Right lung (tissue), 10 donors: ENCODE measurements around the gene CCDC32. TPM values are rescaled to one million over a fixed set of nuclear protein-coding genes. Genes with fewer than 3 reads are reported as not detected.
"Not testable (repeated sequence)": the region's sequence is repeated elsewhere in the genome, so short reads cannot be mapped to it uniquely, and the experiment has no call there.

ENCODE experiments used
- DNase-seq, 2 donors: peaks; one replicate each; pipeline ENCODE4 v3.0.0-alpha.2; 2013
- long read RNA-seq, 8 donors: transcript quantifications; one replicate each; lab custom pipeline, GENCODE V29; 2026
- polyA plus RNA-seq, 5 donors: library from polyadenylated mRNA; unstranded; fragments of 120-200 nt; gene quantifications; one replicate each; pipeline versions ENCODE4 v1.2.1 to v1.2.3, GENCODE V29; 2013; ENCODE audit warnings: inconsistent platforms in 1 of 5, low replicate concordance in 1 of 5; ENCODE audit not compliant: insufficient read length in 5 of 5, insufficient read depth in 1 of 5

Gene CCDC32
- 10 to 100 TPM; 24.9 to 31.4 (median 25.7) TPM for polyA plus RNA-seq
- long read RNA-seq, donor 1, transcript CCDC32-202 (4 exons, 1,519 nt) = major isoform, 9 of 10 reads
- long read RNA-seq, donor 1, partial matches to known transcripts = 0 of 10 reads
- long read RNA-seq, donor 1, other reads (novel, unspliced or antisense) = 0 of 10 reads
- long read RNA-seq, donor 2, transcript CCDC32-202 (4 exons, 1,519 nt) = major isoform, 5 of 5 reads
- long read RNA-seq, donor 2, partial matches to known transcripts = 0 of 5 reads
- long read RNA-seq, donor 2, other reads (novel, unspliced or antisense) = 0 of 5 reads
- long read RNA-seq, donor 3, transcript CCDC32-202 (4 exons, 1,519 nt) = major isoform, 6 of 21 reads
- long read RNA-seq, donor 3, partial matches to known transcripts = 14 of 21 reads
- long read RNA-seq, donor 3, other reads (novel, unspliced or antisense) = 0 of 21 reads
- long read RNA-seq, donor 4, transcript CCDC32-202 (4 exons, 1,519 nt) = major isoform, 5 of 5 reads
- long read RNA-seq, donor 4, partial matches to known transcripts = 0 of 5 reads
- long read RNA-seq, donor 4, other reads (novel, unspliced or antisense) = 0 of 5 reads
- long read RNA-seq, donor 5, transcript CCDC32-202 (4 exons, 1,519 nt) = major isoform, 15 of 21 reads
- long read RNA-seq, donor 5, partial matches to known transcripts = 0 of 21 reads
- long read RNA-seq, donor 5, other reads (novel, unspliced or antisense) = 0 of 21 reads
- long read RNA-seq, donor 6, transcript CCDC32-202 (4 exons, 1,519 nt) = major isoform, 14 of 25 reads
- long read RNA-seq, donor 6, partial matches to known transcripts = 8 of 25 reads
- long read RNA-seq, donor 6, other reads (novel, unspliced or antisense) = 0 of 25 reads
- long read RNA-seq, donor 7, partial matches to known transcripts = 0 of 6 reads
- long read RNA-seq, donor 7, other reads (novel, unspliced or antisense) = 0 of 6 reads
- long read RNA-seq, donor 8, partial matches to known transcripts = 0 of 3 reads
- long read RNA-seq, donor 8, other reads (novel, unspliced or antisense) = 0 of 3 reads

- DNase-seq = peak; percentile 97
Observed at GRCh38 chr15:40564591-40565332, at the start of gene CCDC32. TSS of gene CCDC32 (minus strand) at chr15:40565042. CDS start at chr15:40563015, 2,027 bp downstream.

- DNase-seq = no peak
Observed at GRCh38 chr15:40613080-40613479, 48.2 kb upstream of the CCDC32 start.

GRCh38 chr15:40603935-40604334 lies 39.1 kb upstream of the CCDC32 start:
- no peak for DNase-seq

- DNase-seq = no peak
Observed at GRCh38 chr15:40600956-40601355, 36.1 kb upstream of the CCDC32 start.

- DNase-seq = no peak
Observed at GRCh38 chr15:40598672-40599071, 33.8 kb upstream of the CCDC32 start.

- DNase-seq = no peak
Observed at GRCh38 chr15:40598126-40598525, 33.3 kb upstream of the CCDC32 start.

- no peak for DNase-seq
Observed at GRCh38 chr15:40597024-40597423, 32.2 kb upstream of the CCDC32 start.

GRCh38 chr15:40595773-40596172 lies 30.9 kb upstream of the CCDC32 start:
- no peak for DNase-seq

- no peak for DNase-seq
Observed at GRCh38 chr15:40595219-40595618, 30.4 kb upstream of the CCDC32 start.

- DNase-seq = peak in 1 of 2 donors; percentile 60
Observed at GRCh38 chr15:40594429-40594836, 29.6 kb upstream of the CCDC32 start.

GRCh38 chr15:40593588-40594428 lies 29.0 kb upstream of the CCDC32 start, which contains the start of gene KNL1:
TSS of gene KNL1 (plus strand) at chr15:40594249. CDS start at chr15:40602932, 8,683 bp downstream.
- DNase-seq = peak; percentile 96 to 100

GRCh38 chr15:40593165-40593564 lies 28.3 kb upstream of the CCDC32 start:
- no peak for DNase-seq

GRCh38 chr15:40591389-40591788 lies 26.5 kb upstream of the CCDC32 start:
- DNase-seq = no peak

- DNase-seq = no peak
Observed at GRCh38 chr15:40590667-40591050, 25.8 kb upstream of the CCDC32 start.

GRCh38 chr15:40584191-40584590 lies 19.3 kb upstream of the CCDC32 start:
- DNase-seq = no peak

GRCh38 chr15:40582726-40583246 lies 17.9 kb upstream of the CCDC32 start:
- DNase-seq = no peak

- DNase-seq = not testable (repeated sequence)
Observed at GRCh38 chr15:40581796-40582195, 17.0 kb upstream of the CCDC32 start.

- DNase-seq = no peak
Observed at GRCh38 chr15:40578892-40579291, 14.1 kb upstream of the CCDC32 start.

- not testable (repeated sequence) for DNase-seq
Observed at GRCh38 chr15:40576914-40577313, 12.1 kb upstream of the CCDC32 start.

- no peak for DNase-seq
Observed at GRCh38 chr15:40575113-40575512, 10.3 kb upstream of the CCDC32 start.
